CD4-positive, alpha-beta T cell treated with Interferon alpha-2 for 1 hour (primary cell): ENCODE data around the gene CCNF.
A peak's percentile ranks its signal among the peaks of the same experiment; 100 is the strongest.
"Not testable (repeated sequence)": the region's sequence is repeated elsewhere in the genome, so short reads cannot be mapped to it uniquely, and the experiment has no call there.

Experiments used
- DNase-seq, 2 donors: peaks; one replicate each; pipeline ENCODE4 v3.0.0-alpha.2; 2020 to 2022

Gene CCNF, protein sequence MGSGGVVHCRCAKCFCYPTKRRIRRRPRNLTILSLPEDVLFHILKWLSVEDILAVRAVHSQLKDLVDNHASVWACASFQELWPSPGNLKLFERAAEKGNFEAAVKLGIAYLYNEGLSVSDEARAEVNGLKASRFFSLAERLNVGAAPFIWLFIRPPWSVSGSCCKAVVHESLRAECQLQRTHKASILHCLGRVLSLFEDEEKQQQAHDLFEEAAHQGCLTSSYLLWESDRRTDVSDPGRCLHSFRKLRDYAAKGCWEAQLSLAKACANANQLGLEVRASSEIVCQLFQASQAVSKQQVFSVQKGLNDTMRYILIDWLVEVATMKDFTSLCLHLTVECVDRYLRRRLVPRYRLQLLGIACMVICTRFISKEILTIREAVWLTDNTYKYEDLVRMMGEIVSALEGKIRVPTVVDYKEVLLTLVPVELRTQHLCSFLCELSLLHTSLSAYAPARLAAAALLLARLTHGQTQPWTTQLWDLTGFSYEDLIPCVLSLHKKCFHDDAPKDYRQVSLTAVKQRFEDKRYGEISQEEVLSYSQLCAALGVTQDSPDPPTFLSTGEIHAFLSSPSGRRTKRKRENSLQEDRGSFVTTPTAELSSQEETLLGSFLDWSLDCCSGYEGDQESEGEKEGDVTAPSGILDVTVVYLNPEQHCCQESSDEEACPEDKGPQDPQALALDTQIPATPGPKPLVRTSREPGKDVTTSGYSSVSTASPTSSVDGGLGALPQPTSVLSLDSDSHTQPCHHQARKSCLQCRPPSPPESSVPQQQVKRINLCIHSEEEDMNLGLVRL

DNA sequence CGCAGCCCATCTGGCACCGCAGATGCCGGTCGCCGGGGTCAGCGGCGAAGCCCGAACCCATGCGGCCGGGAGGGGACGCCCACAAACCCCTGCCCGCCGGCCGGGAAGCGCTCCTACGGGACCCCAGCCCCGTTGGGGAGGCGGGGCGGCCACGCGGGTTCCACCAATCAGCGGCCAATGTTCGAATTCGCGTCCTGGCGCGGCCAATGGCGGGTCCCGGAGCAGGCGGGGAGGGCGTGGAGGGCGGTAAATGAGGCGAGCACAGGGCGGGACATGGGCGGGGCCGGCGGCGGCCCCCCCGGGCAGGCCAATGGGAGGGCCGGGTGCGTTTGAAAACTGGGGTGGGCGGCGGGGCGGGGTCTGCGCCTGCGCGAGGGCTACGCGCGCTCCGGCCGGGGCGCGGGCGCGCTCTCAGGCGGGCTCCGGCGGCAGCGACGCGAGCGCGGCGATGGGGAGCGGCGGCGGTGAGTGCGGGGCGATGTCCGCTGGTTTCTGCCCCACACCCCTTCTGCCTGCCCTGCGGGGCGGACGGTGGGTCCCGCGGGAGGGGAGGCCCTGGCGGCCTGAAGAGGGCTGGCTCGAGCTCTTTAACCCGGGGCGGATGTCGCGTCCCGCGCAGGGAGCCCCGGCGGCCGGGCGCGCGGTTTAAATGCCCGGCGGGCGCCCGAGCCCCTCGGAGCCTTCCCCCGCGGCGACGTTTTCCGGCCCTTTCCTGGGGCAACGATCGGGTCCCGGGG lies at the start of gene CCNF:
CCNF (plus strand) TSS at position 414 of the 737 bp plus-strand sequence; CDS start at position 449, 35 bp downstream.
- DNase-seq, result peak; percentile 97 to 99

GRCh38 chr16:2383501-2383900 lies 45.7 kb upstream of the CCNF start:
- DNase-seq, result no peak

DNA sequence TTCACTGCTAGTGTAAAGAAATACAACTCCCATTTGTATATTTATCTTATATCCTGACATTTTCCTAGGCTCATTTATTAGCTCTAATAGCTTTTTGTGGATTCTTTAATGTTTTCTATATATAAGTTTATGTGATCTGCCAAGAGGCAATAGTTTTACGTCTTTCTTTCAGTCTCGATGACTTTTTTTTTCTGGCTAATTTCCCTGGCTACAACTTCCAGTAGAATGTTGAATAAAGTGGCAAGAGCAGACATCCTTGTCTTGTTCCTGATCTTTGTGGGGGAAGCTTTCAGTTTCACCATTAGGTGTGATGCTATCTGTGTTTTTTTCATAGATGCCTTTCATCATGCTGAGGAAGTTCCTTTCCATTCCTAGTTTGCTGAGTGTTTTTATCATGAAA lies 44.8 kb upstream of the CCNF start:
- no peak for DNase-seq

DNA sequence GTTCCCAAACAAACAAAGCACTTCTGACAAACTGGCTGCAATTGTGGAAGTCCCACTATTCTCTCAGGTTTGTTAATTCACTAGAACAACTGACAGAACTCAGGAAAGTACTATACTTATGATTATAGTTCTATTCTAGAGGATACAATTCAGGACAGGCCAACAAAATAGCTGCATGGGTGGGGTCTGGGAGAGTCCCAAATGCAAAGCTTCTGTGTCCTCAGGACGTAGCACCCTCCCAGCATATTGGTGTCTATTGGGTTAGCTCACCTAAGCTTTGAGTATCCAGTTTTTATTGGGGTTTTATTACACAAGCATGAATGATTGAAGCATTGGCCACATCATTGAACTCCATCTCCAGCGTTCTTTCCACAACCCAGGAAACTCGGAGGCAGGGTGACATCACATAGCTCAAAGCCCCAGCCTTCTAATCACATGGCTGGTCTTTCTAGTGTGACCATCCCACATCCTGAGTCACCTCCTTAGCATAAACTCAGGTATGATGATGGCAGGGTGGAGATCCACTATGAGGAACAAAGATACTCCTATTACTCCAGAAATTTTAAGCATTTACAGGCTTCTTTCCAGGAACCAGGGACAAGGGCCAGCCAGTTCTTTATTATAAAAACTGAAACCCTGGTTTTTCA lies 43.9 kb upstream of the CCNF start:
- DNase-seq, result no peak

DNA sequence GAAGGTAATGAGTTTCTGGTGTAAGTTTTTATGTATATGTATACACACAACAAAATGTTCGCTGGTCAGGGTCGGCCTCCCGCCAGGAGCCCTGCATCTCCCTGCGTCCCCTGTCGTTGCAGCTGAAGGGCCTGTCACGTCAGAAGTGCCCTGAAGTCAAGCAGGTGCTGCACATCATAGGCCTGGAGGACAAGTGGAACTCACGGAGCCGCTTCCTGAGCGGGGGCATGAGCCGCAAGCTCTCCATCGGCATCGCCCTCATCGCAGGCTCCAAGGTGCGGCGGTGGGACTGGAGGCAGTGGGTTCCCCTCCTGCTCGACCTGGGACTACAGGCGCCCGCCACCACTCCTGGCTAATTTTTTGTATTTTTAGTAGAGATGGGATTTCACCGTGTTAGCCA lies 43.3 kb upstream of the CCNF start:
- not testable (repeated sequence) for DNase-seq

- DNase-seq, result no peak
These were observed 42.3 kb upstream of the CCNF start for GRCh38 chr16:2386990-2387389.

- no peak for DNase-seq
These were observed 40.9 kb upstream of the CCNF start for GRCh38 chr16:2388139-2388874.

GRCh38 chr16:2388875-2389433 lies 40.3 kb upstream of the CCNF start:
- DNase-seq, result no peak

- no peak for DNase-seq
These were observed 37.2 kb upstream of the CCNF start for GRCh38 chr16:2392025-2392424.

GRCh38 chr16:2398520-2398919 lies 30.7 kb upstream of the CCNF start:
- no peak for DNase-seq

- no peak for DNase-seq
These were observed 25.1 kb upstream of the CCNF start for GRCh38 chr16:2404099-2404498.

DNA sequence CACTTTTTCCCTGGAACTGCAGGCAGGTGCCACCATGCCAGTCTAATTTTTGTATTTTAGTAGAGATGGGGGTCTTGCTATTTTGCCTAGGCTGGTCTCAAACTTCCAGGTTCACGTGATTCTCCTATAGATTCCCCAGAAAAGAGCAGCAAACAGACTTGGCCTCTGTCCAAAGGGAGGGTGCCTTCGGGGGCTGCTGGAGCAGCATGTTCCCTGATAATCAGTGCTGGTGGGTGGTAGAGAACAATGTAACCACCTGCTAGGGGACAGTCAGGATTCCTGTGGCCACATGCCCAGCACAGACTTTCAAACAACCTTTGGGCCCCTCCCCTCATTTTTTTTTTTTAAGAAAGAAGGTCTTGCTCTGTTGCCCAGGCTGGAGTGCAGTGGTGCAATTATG lies 14.2 kb upstream of the CCNF start:
- DNase-seq, result no peak

GRCh38 chr16:2420035-2420434 lies 9.2 kb upstream of the CCNF start:
- DNase-seq, result no peak

- peak in 1 of 2 donors; percentile 19 for DNase-seq
These were observed 7.0 kb upstream of the CCNF start for GRCh38 chr16:2422123-2422867.

- DNase-seq, result no peak
These were observed 4.9 kb upstream of the CCNF start for GRCh38 chr16:2424061-2425007.

DNA sequence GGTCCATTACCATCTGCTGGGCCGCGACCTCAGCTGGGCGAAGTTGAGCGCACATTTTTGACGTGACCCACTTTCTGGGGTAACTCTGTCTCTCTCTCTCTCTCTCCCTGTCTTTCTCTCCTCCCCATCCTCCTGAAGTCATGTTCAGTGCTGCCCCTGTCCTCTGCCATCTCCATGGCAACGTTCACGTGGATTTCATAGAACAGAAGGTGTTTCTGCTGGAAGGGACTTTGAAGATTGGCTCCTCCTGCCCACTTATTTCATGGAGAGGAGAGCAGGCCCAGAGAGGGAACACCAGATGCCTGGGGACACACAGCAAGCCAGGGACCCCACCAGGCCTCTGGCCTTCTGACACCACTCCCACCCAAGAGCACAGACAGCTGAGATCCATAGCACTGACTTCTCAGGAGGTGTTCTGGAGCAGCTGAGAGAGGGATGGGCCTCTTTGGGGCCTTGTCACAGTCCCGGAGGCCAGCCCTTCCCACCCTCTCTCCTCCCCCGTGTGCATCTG lies 4.2 kb upstream of the CCNF start:
- DNase-seq, result no peak

- no peak for DNase-seq
These were observed 3.3 kb upstream of the CCNF start for GRCh38 chr16:2425825-2426430.

- no peak for DNase-seq
These were observed 2.3 kb upstream of the CCNF start for GRCh38 chr16:2426941-2427361.

- no peak for DNase-seq
These were observed 1.7 kb upstream of the CCNF start for GRCh38 chr16:2427526-2427925.
